Fibroblast of pulmonary artery (primary cell): ENCODE results near the gene HBZ.

Experiments
- DNase-seq: peaks from one replicate; pipeline ENCODE4 v3.0.0-alpha.2; 2010; ENCODE audit warnings: low read depth
- H3K4me3 ChIP-seq: replicated peaks from 2 replicates; pipeline ENCODE4 v1.5.1; 2011; ENCODE audit warnings: low read depth, mild to moderate bottlenecking, control low read depth, low read length, moderate library complexity
- CTCF ChIP-seq: IDR thresholded peaks from 2 replicates; pipeline ENCODE4 v1.5.1; 2011; ENCODE audit warnings: mild to moderate bottlenecking, control low read depth, low read length, inconsistent platforms; ENCODE audit errors: missing control alignments

Gene HBZ

GRCh38 chr16:133716-134115 is 18.7 kb upstream of the HBZ start:
- H3K4me3 ChIP-seq, result no peak overlapping the region
- no peak for DNase-seq
- no peak for TF ChIP-seq CTCF

- TF ChIP-seq CTCF, result no peak
- no peak for DNase-seq
- H3K4me3 ChIP-seq, result peak overlapping the region; percentile 76
These were observed 14.4 kb upstream of the HBZ start for GRCh38 chr16:138049-138417.

GRCh38 chr16:140175-140857 is 12.1 kb upstream of the HBZ start:
- no peak for TF ChIP-seq CTCF
- no peak for DNase-seq
- H3K4me3 ChIP-seq, result no peak overlapping the region

GRCh38 chr16:142405-142967 is 10.0 kb upstream of the HBZ start:
- no peak for TF ChIP-seq CTCF
- no peak overlapping the region for H3K4me3 ChIP-seq
- DNase-seq, result no peak

- DNase-seq, result no peak
- no peak overlapping the region for H3K4me3 ChIP-seq
- no peak for TF ChIP-seq CTCF
These were observed 9.4 kb upstream of the HBZ start for GRCh38 chr16:143047-143446.

- no peak for TF ChIP-seq CTCF
- H3K4me3 ChIP-seq, result no peak overlapping the region
- DNase-seq, result peak; percentile 7
These were observed 9.0 kb upstream of the HBZ start for GRCh38 chr16:143456-143855.

GRCh38 chr16:144797-145252 is 7.6 kb upstream of the HBZ start:
- no peak for TF ChIP-seq CTCF
- H3K4me3 ChIP-seq, result no peak overlapping the region
- no peak for DNase-seq
